ENCODE measurements around the gene B3GAT1.
A peak's percentile ranks its signal among the peaks of the same experiment; 100 is the strongest.

B3GAT1 gene

DNA sequence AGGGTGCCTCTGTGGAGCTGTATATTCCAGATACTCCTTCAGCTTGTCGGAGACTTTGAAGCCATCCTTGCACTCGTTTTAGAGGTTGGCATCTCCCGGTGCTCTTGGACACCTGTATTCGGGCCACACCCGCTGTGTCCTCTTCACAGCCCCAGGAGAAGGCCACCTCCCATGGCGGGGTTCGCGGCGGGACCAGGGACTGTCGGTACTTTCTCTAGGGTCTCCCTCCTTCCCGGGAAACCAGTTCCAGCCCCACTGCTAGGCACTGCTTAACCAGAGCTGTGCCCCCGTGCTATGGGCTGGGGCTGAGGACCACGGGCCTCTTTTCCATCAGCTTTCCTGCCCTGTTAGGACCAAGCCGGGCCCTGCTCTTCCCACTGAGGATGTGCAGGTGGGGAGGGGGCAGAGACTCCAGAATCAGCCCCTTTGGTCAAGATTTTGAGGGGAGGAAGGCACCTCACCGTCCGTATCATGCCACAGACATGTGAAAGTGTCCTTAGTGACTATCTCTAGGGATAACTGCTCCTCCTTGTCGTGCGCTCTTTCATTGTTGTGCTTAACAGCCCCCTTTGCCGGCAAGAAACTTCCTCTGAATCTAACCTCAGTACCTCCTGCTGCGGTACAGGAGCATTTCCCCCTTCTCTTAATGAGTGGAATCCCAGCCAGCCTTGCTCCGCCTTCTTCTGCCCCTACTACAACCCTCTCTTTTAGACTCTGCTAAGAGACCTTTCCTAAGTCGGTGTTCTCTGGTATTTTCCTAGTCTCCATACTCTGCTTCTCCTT lies 1.2 kb upstream of the B3GAT1 start:
- in situ Hi-C loops (cut with MboI; ENCODE audit: low pct_unique_long_range_greater_than_20kb, low sequenced_read_pairs, unreplicated experiment) = no loop called here
- peak; percentile 35 for DNase-seq (ENCODE audit: low spot score)

GRCh38 chr11:134410766-134411165 lies 1.3 kb downstream of the B3GAT1 start:
- TF ChIP-seq, protein P1, sequence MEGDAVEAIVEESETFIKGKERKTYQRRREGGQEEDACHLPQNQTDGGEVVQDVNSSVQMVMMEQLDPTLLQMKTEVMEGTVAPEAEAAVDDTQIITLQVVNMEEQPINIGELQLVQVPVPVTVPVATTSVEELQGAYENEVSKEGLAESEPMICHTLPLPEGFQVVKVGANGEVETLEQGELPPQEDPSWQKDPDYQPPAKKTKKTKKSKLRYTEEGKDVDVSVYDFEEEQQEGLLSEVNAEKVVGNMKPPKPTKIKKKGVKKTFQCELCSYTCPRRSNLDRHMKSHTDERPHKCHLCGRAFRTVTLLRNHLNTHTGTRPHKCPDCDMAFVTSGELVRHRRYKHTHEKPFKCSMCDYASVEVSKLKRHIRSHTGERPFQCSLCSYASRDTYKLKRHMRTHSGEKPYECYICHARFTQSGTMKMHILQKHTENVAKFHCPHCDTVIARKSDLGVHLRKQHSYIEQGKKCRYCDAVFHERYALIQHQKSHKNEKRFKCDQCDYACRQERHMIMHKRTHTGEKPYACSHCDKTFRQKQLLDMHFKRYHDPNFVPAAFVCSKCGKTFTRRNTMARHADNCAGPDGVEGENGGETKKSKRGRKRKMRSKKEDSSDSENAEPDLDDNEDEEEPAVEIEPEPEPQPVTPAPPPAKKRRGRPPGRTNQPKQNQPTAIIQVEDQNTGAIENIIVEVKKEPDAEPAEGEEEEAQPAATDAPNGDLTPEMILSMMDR (IDR thresholded peaks at IDR 0.05; ENCODE audit: extremely low read depth, insufficient read depth, missing control alignments) = no peak
- in situ Hi-C loops (cut with MboI; ENCODE audit: low pct_unique_long_range_greater_than_20kb, low sequenced_read_pairs, unreplicated experiment) = no loop called here
- peak; percentile 31 for DNase-seq (ENCODE audit: low spot score)

More for the DNA sequence above, 1.2 kb upstream of the B3GAT1 start:
- TF ChIP-seq, protein P1 (IDR thresholded peaks at IDR 0.05; ENCODE audit: extremely low read depth, insufficient read depth, missing control alignments) = no peak

DNA sequence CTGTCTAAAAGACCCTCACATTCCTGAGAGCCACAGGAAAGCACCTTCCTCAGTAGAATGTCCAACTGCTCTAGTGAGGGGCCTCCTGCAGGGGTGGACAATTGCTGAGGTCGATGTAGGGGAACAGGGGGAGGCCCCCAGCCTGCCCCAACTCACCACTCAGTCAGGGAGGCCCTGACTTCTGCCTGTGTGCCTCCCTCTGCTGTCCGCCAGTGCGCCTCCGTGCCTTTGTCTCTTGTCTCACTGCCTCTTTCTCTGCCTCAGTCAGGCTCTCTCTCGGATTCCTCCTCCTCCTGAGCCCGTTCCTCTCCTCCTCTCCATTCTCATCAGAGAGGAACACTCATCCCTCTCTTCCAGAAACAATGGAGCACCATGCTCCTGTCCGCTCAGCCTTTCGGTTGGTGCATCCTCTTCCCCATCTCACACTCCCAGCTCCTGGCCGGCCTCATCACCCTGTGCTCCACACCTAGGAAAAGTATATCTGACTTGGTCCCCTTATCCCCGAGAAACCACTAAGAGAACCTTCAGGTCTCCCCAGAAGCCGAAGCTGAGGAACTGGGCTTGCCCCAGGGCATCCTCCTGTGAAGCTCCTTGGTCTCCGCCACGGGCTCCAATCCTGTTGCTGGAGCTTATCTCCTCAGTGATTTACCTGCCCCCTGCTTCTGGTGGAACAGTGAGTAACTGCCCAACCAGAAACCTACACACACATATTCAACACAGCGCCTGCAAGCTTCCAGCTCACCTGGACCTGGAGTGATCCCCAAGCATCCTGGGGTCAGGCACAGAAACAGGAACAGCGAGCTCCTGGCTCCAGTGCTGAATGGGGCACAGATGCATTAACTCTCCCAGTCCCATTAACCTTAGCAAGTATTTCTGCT lies 2.3 kb downstream of the B3GAT1 start:
- TF ChIP-seq, protein P1 (IDR thresholded peaks at IDR 0.05; ENCODE audit: extremely low read depth, insufficient read depth, missing control alignments) = no peak
- no peak for DNase-seq (ENCODE audit: low spot score)
- in situ Hi-C loops (cut with MboI; ENCODE audit: low pct_unique_long_range_greater_than_20kb, low sequenced_read_pairs, unreplicated experiment) = no loop called here

GRCh38 chr11:134407923-134408322 lies 4.1 kb downstream of the B3GAT1 start:
- in situ Hi-C loops (cut with MboI; ENCODE audit: low pct_unique_long_range_greater_than_20kb, low sequenced_read_pairs, unreplicated experiment) = no loop called here

DNA sequence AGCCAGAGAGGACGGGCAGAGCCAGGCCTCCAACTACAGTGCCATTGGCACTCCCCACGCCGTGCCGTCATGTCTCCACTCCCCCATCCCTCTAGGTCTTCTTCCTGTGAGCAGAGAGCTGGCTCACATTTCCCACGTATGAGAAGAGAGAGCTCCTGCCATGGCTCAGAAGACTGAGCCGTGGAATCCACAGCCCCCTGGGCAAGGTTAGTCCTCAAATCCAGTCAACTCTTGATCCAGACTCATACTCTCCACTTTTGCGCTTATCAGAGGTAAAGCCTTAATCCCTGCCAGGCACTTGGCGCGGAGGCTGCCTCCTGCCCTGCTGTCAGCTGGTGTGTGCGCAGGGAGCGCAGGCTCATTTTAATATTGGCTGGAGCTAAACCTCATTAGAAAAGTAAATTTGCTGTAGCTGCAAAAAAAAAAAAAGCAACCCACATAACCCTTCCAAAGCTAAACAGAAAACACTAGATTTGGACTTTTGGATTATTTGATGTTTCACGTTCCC lies 4.7 kb downstream of the B3GAT1 start:
- in situ Hi-C loops (cut with MboI; ENCODE audit: low pct_unique_long_range_greater_than_20kb, low sequenced_read_pairs, unreplicated experiment) = no loop called here
- TF ChIP-seq, protein P1 (IDR thresholded peaks at IDR 0.05; ENCODE audit: extremely low read depth, insufficient read depth, missing control alignments) = no peak
- no peak for DNase-seq (ENCODE audit: low spot score)

More at GRCh38 chr11:134407923-134408322, 4.1 kb downstream of the B3GAT1 start:
- TF ChIP-seq, protein P1 (IDR thresholded peaks at IDR 0.05; ENCODE audit: extremely low read depth, insufficient read depth, missing control alignments) = no peak
- DNase-seq (ENCODE audit: low spot score) = no peak
